ENCODE data around the gene PDIA5.

- TF ChIP-seq CTCF (IDR thresholded peaks at IDR 0.05) (peak; percentile 36), REST (IDR thresholded peaks at IDR 0.05; ENCODE audit: insufficient read depth in 1 of 2, low read depth in 2 of 2, low read length in 1 of 2) (no peak), POLR2AphosphoS5 (IDR thresholded peaks at IDR 0.05; ENCODE audit: low read depth, low read length) (no peak), TCF7L2 (IDR thresholded peaks at IDR 0.05; ENCODE audit: low read depth, low read length) (no peak), SIN3A (IDR thresholded peaks at IDR 0.05; ENCODE audit: borderline replicate concordance, insufficient read depth, low read depth, low read length) (no peak)
These were observed 38.5 kb upstream of the PDIA5 start for GRCh38 chr3:123028233-123028828.
